HepG2 (cell line): ENCODE measurements around the gene MYL12B. TPM values are rescaled to one million over a fixed set of nuclear protein-coding genes. Genes with fewer than 3 reads are reported as not detected.

Experiments
- ATF7 ChIP-seq, 2 experiments: fragments of 450-650 bp in 1 of 2; sonication (generic) in 1 of 2; formaldehyde crosslinking in 1 of 2; IDR thresholded peaks; 2 replicates each; pipeline versions ENCODE4 v1.4.0 to v1.6.1; 2016 to 2020; ENCODE audit warnings: antibody characterized with exemption in 1 of 2, mild to moderate bottlenecking in 1 of 2, missing genetic modification reagents in 1 of 2
- MAFF ChIP-seq: IDR thresholded peaks from 2 replicates; pipeline ENCODE4 v1.6.1; 2011; ENCODE audit warnings: low read depth, low read length, improper control_type of control experiment
- MAFG ChIP-seq: sonication (generic); formaldehyde crosslinking; IDR thresholded peaks from 2 replicates; pipeline ENCODE4 v1.5.1; 2020; ENCODE audit warnings: mild to moderate bottlenecking, missing genetic modification reagents
- PCBP2 ChIP-seq: fragments of 200-400 bp; formaldehyde crosslinking; optimal IDR thresholded peaks from 2 replicates; pipeline ENCODE3; 2018; ENCODE audit warnings: low read length, low read depth; ENCODE audit not compliant: poor library complexity, severe bottlenecking
- RBM39 ChIP-seq: fragments of 200-400 bp; formaldehyde crosslinking; IDR thresholded peaks from one replicate; pipeline ENCODE4 v1.6.1; 2018; ENCODE audit warnings: antibody characterized with exemption, mild to moderate bottlenecking, low read depth, low read length; ENCODE audit not compliant: poor library complexity, severe bottlenecking
- RFXANK ChIP-seq: IDR thresholded peaks from 2 replicates; pipeline ENCODE4 v1.6.1; 2016
- SETDB1 ChIP-seq: sonication (generic); formaldehyde crosslinking; IDR thresholded peaks from 2 replicates; pipeline ENCODE4 v1.5.1; 2020; ENCODE audit warnings: missing genetic modification reagents, mild to moderate bottlenecking, borderline replicate concordance
- SYNCRIP ChIP-seq: fragments of 200-400 bp; formaldehyde crosslinking; IDR thresholded peaks from 2 replicates; pipeline ENCODE4 v1.6.1; 2018; ENCODE audit warnings: mild to moderate bottlenecking, low read depth, low read length; ENCODE audit not compliant: insufficient read depth
- TCF7L2 ChIP-seq: IDR thresholded peaks from 2 replicates; pipeline ENCODE4 v1.6.1; 2011; ENCODE audit warnings: mild to moderate bottlenecking, low read depth, low read length, moderate library complexity
- ZNF17 ChIP-seq: sonication (generic); formaldehyde crosslinking; IDR thresholded peaks from 2 replicates; pipeline ENCODE4 v1.5.0; 2020; ENCODE audit warnings: mild to moderate bottlenecking, missing genetic modification reagents
- ZNF431 ChIP-seq: sonication (generic); formaldehyde crosslinking; IDR thresholded peaks from 2 replicates; pipeline ENCODE4 v1.9.0; 2022; ENCODE audit warnings: missing genetic modification reagents, low read depth, mild to moderate bottlenecking, borderline replicate concordance
- ZNF451 ChIP-seq: sonication (generic); formaldehyde crosslinking; IDR thresholded peaks from 2 replicates; pipeline ENCODE4 v1.5.0; 2020; ENCODE audit warnings: mild to moderate bottlenecking, missing genetic modification reagents
- ZNF558 ChIP-seq: sonication (generic); formaldehyde crosslinking; IDR thresholded peaks from 2 replicates; pipeline ENCODE4 v1.9.0; 2022; ENCODE audit warnings: mild to moderate bottlenecking, missing genetic modification reagents, borderline replicate concordance
- ZNF619 ChIP-seq: sonication (generic); formaldehyde crosslinking; IDR thresholded peaks from 2 replicates; pipeline ENCODE4 v1.4.0; 2020; ENCODE audit warnings: mild to moderate bottlenecking, missing genetic modification reagents
- ZNF790 ChIP-seq: sonication (generic); formaldehyde crosslinking; IDR thresholded peaks from 2 replicates; pipeline ENCODE4 v1.8.0; 2022; ENCODE audit warnings: missing genetic modification reagents, mild to moderate bottlenecking, borderline replicate concordance
- polyA plus RNA-seq, 8 experiments: library from polyadenylated mRNA; depleted of rRNA in 3 of 8; stranded (reverse) in 7 of 8; unstranded in 1 of 8; fragments of >200 nt; fragmentation: Illumina TruSeq in 4 of 8; extraction: Trizol in 4 of 8; gene quantifications; 2 replicates each; pipeline versions ENCODE4 v1.2.1 to v1.2.3, GENCODE V29; 2011 to 2016; ENCODE audit warnings: low read depth in 4 of 8, missing spikeins in 1 of 8, mixed read lengths in 1 of 8; ENCODE audit not compliant: insufficient read depth in 1 of 8
- total RNA-seq, 5 experiments: library from RNA; depleted of rRNA; stranded (reverse); fragments of >200 nt; fragmentation: Illumina TruSeq; extraction: Trizol; gene quantifications; 2 replicates each; pipeline ENCODE4 v1.2.3, GENCODE V29; 2016; ENCODE audit warnings: low read depth in 1 of 5
- TF ChIP-seq, protein P1 (sequence below): sonication (generic); formaldehyde crosslinking; IDR thresholded peaks from 2 replicates; pipeline ENCODE4 v1.4.0; 2020; ENCODE audit warnings: missing genetic modification reagents
- TF ChIP-seq, protein P2 (sequence below), 2 experiments: sonication (generic) in 1 of 2; formaldehyde crosslinking in 1 of 2; IDR thresholded peaks; 2 replicates each; pipeline versions ENCODE4 v1.6.1 to v1.9.0; 2014 to 2022; ENCODE audit warnings: antibody characterized with exemption in 1 of 2, borderline replicate concordance in 1 of 2, inconsistent platforms in 1 of 2, low read depth in 1 of 2, missing genetic modification reagents in 1 of 2
- TF ChIP-seq, protein P3 (sequence below): IDR thresholded peaks from 2 replicates; pipeline ENCODE4 v1.6.1; 2012; ENCODE audit warnings: low read length, improper control_type of control experiment

The MYL12B gene
- total and polyA plus RNA-seq, 2 of the 13 experiments (the other 11 are each of a cell fraction or from before 2014, with no cell fraction given), result 265 to 340 TPM

DNA sequence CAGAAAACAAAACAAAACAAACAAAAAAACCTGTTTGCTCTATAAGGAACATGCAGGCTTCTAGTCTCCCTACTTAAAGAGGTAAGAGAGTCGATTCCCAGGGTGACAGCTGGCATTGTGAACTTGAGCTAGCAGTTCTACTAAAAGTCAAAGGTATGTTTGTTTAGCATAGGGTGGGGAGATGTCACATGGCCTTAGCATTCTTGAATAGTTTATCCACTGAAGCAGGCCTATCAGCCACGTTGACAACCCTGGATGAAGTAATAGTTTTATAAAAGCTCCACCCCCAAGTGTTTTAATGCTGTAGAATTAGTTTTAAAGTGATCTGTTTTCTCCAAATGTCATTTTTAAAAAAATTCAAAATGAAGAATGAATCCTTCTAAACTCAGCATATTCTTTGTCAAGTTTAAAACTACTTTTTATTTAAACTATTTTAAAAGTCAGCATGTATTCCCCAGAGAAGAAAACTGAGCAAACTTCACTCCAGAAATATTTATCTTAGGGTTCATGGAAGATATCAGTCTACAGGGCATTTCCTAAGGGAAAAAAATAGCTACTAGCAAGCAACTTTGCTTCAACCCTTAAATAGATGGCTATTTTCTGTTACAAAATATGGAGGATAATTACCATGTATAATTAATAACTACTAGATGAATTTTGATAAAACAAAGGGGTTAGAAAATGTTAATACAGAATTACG is 43.8 kb upstream of the MYL12B start (continued):
- TF ChIP-seq, protein P1, sequence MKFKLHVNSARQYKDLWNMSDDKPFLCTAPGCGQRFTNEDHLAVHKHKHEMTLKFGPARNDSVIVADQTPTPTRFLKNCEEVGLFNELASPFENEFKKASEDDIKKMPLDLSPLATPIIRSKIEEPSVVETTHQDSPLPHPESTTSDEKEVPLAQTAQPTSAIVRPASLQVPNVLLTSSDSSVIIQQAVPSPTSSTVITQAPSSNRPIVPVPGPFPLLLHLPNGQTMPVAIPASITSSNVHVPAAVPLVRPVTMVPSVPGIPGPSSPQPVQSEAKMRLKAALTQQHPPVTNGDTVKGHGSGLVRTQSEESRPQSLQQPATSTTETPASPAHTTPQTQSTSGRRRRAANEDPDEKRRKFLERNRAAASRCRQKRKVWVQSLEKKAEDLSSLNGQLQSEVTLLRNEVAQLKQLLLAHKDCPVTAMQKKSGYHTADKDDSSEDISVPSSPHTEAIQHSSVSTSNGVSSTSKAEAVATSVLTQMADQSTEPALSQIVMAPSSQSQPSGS, result peak; percentile 80; the same call in 1 of the 2 replicates
- TF ChIP-seq ZNF619 (CRISPR knock-in tag) (no peak), MAFF (no peak), ATF7 (IDR thresholded peaks at IDR 0.05) (no peak), ATF7 (CRISPR knock-in tag; IDR thresholded peaks at IDR 0.05) (no peak), ZNF431 (no peak), TCF7L2 (no peak), SYNCRIP (no peak), ZNF451 (CRISPR knock-in tag) (no peak), ZNF790 (CRISPR knock-in tag) (no peak), RBM39 (no peak), SETDB1 (CRISPR knock-in tag) (no peak), PCBP2 (no peak), RFXANK (CRISPR knock-in tag) (no peak), ZNF558 (CRISPR knock-in tag) (no peak), ZNF17 (CRISPR knock-in tag) (no peak), MAFG (CRISPR knock-in tag) (no peak)
- TF ChIP-seq, protein P2, sequence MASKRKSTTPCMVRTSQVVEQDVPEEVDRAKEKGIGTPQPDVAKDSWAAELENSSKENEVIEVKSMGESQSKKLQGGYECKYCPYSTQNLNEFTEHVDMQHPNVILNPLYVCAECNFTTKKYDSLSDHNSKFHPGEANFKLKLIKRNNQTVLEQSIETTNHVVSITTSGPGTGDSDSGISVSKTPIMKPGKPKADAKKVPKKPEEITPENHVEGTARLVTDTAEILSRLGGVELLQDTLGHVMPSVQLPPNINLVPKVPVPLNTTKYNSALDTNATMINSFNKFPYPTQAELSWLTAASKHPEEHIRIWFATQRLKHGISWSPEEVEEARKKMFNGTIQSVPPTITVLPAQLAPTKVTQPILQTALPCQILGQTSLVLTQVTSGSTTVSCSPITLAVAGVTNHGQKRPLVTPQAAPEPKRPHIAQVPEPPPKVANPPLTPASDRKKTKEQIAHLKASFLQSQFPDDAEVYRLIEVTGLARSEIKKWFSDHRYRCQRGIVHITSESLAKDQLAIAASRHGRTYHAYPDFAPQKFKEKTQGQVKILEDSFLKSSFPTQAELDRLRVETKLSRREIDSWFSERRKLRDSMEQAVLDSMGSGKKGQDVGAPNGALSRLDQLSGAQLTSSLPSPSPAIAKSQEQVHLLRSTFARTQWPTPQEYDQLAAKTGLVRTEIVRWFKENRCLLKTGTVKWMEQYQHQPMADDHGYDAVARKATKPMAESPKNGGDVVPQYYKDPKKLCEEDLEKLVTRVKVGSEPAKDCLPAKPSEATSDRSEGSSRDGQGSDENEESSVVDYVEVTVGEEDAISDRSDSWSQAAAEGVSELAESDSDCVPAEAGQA (IDR thresholded peaks at IDR 0.05; ENCODE audit: low read depth), result no peak; the same call in 1 of the 2 replicates
- TF ChIP-seq, protein P2 (CRISPR knock-in tag; IDR thresholded peaks at IDR 0.05; ENCODE audit: borderline replicate concordance), result no peak
- TF ChIP-seq, protein P3, sequence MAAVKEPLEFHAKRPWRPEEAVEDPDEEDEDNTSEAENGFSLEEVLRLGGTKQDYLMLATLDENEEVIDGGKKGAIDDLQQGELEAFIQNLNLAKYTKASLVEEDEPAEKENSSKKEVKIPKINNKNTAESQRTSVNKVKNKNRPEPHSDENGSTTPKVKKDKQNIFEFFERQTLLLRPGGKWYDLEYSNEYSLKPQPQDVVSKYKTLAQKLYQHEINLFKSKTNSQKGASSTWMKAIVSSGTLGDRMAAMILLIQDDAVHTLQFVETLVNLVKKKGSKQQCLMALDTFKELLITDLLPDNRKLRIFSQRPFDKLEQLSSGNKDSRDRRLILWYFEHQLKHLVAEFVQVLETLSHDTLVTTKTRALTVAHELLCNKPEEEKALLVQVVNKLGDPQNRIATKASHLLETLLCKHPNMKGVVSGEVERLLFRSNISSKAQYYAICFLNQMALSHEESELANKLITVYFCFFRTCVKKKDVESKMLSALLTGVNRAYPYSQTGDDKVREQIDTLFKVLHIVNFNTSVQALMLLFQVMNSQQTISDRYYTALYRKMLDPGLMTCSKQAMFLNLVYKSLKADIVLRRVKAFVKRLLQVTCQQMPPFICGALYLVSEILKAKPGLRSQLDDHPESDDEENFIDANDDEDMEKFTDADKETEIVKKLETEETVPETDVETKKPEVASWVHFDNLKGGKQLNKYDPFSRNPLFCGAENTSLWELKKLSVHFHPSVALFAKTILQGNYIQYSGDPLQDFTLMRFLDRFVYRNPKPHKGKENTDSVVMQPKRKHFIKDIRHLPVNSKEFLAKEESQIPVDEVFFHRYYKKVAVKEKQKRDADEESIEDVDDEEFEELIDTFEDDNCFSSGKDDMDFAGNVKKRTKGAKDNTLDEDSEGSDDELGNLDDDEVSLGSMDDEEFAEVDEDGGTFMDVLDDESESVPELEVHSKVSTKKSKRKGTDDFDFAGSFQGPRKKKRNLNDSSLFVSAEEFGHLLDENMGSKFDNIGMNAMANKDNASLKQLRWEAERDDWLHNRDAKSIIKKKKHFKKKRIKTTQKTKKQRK, result no peak
